GM19395 (cell line): Measurements from ENCODE around the gene PKP3.

Experiments used
- ATAC-seq: cut with Tn5 transposase; IDR thresholded peaks from one replicate; pipeline ENCODE4 v1.9.1; 2021; ENCODE audit warnings: mild to moderate bottlenecking, moderate library complexity; ENCODE audit not compliant: unreplicated experiment

Gene PKP3

GRCh38 chr11:442611-443081 is 48.6 kb downstream of the PKP3 start:
- ATAC-seq = no peak

GRCh38 chr11:443542-444199 is 49.7 kb downstream of the PKP3 start:
- no peak for ATAC-seq

- ATAC-seq = no peak
Measured at GRCh38 chr11:444396-445144, 50.6 kb downstream of the PKP3 start.

GRCh38 chr11:445765-446588 is 52.0 kb downstream of the PKP3 start:
- ATAC-seq = no peak

GRCh38 chr11:446891-447290 is 52.9 kb downstream of the PKP3 start:
- no peak for ATAC-seq

- ATAC-seq = peak; percentile 53
Measured at GRCh38 chr11:447923-448731, 54.1 kb downstream of the PKP3 start.

- ATAC-seq = peak; percentile 81
Measured at GRCh38 chr11:449889-450808, 56.1 kb downstream of the PKP3 start, which contains the start of gene PTDSS2. PTDSS2 (plus strand) TSS chr11:450279; CDS start chr11:450456, 177 bp downstream.

- peak; percentile 9 for ATAC-seq
Measured at GRCh38 chr11:450809-451451, 56.9 kb downstream of the PKP3 start.

- ATAC-seq = no peak
Measured at GRCh38 chr11:451738-452137, 57.7 kb downstream of the PKP3 start.

GRCh38 chr11:452203-452744 is 58.3 kb downstream of the PKP3 start:
- no peak for ATAC-seq

GRCh38 chr11:452916-453527 is 59.0 kb downstream of the PKP3 start:
- no peak for ATAC-seq

- no peak for ATAC-seq
Measured at GRCh38 chr11:453564-453963, 59.6 kb downstream of the PKP3 start.

- ATAC-seq = no peak
Measured at GRCh38 chr11:454043-454442, 60.0 kb downstream of the PKP3 start.
